ENCODE measurements around the gene GPR85. TPM values are rescaled to one million over a fixed set of nuclear protein-coding genes. Genes with fewer than 3 reads are reported as not detected.

Gene GPR85
- total and polyA plus RNA-seq, 10 of the 15 experiments (the other 5 are each of a cell fraction or from before 2014, with no cell fraction given) = 0.05 to 0.38 TPM; not detected in 8

DNA sequence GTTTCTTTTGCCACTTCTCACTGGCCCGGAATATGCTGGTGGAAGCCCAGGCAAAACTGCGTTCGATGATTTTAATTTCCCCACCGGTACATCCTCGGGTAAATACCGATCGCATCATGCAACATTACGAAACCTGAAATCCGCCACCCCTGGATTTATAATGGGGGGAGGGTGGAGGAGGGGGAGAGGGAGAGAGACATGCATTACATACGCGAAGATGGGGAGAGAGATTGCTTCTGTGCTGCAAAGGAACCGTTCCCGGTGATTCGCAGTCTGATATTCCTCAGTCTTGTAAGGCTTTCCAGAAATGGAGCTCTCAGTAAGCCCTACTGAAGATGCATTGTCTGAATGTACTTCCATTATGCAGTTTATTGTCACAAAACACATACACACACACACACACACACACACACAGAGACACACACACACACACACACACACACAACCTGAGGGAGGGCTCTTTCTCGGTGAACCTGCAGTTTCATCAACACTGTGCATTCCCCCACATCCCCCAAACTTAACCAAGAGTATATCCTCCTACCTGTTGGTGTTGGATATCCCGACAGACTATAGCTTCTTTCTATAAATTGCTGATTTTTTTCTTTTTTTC, 741 bp downstream of the GPR85 start:
- peaks cover 0 to 1% of the 10 kb centered on the region in 2 experiments; a peak in 2 of 4 replicates for H3K27me3 ChIP-seq (replicated peaks in 1 of 2; ENCODE audit: control insufficient read depth in 2 of 2, insufficient read depth in 2 of 2, low read length in 1 of 2)
- no peak overlapping the region for H3K4me2 ChIP-seq (ENCODE audit: control insufficient read depth, insufficient read depth)
- H3K27ac ChIP-seq (ENCODE audit: control insufficient read depth, insufficient read depth) = no peak overlapping the region
- H3K4me1 ChIP-seq (ENCODE audit: control insufficient read depth, insufficient read depth, low read length) = no peaks in the 10 kb centered on the region
- intact Hi-C loops (cut with micrococcal nuclease; ENCODE audit: unreplicated experiment) = no loop called here
- FAIRE-seq (peak; percentile 27), DNase-seq (ENCODE audit: low read depth, low spot score) (no peak), ATAC-seq (peak; percentile 27)
- no peak overlapping the region for H2AFZ ChIP-seq (ENCODE audit: control insufficient read depth, low read depth, low read length)
- 34% methylated on average over 16 of the region's 16 CpGs for WGBS (ENCODE audit: insufficient coverage, insufficient replicate concordance, low lambda C conversion rate, missing lambda C conversion rate)
- H3K4me3 ChIP-seq = no peak overlapping the region
- no peaks in the 10 kb centered on the region for H3K36me3 ChIP-seq (ENCODE audit: control insufficient read depth in 2 of 2, insufficient read depth in 2 of 2, low read length in 1 of 2)
- H3K9ac ChIP-seq (ENCODE audit: control insufficient read depth, insufficient read depth, low read length) = no peak overlapping the region
- POLR2A ChIA-PET = interaction anchor here (0.6 to 0.7 kb wide), 3 partner anchors 89 to 824 kb away, joined by 6 to 10 read pairs (median 8); no protein-coding TSS in a partner anchor
- TF ChIP-seq EZH2 (IDR thresholded peaks at IDR 0.05; ENCODE audit: borderline replicate concordance, control insufficient read depth, low read depth, low read length) (0 out of 2 replicates have a peak, but pooled peaks have one; percentile 58), TARDBP (IDR thresholded peaks at IDR 0.05; ENCODE audit: borderline replicate concordance) (no peak)
- no peaks in the 10 kb centered on the region for H3K9me3 ChIP-seq (replicated peaks; ENCODE audit: control insufficient read depth, insufficient read depth, low read length)
- CTCF ChIA-PET = interaction anchor here (1.3 kb wide), 1 partner anchor 74 kb away, joined by 3 read pairs; no protein-coding TSS in a partner anchor
- in situ Hi-C loops (cut with MboI) = no loop called here
- RAD21 ChIA-PET (ENCODE audit: unreplicated experiment) = interaction anchor here (0.6 kb wide), 3 partner anchors 28 to 197 kb away, joined by 3 to 6 read pairs (median 5); no protein-coding TSS in a partner anchor
- SMC1A ChIA-PET (ENCODE audit: uncharacterized antibody, unreplicated experiment) = no interaction called here
- no peaks in the 10 kb centered on the region for H3K79me2 ChIP-seq (ENCODE audit: control insufficient read depth, insufficient read depth, low read length)
- BruUV-seq (replicated peaks) = no TSS peak
- no peaks in the 10 kb centered on the region for H4K20me1 ChIP-seq (ENCODE audit: control insufficient read depth, insufficient read depth)

GRCh38 chr7:113084496-113085172, 2.0 kb downstream of the GPR85 start:
- Histone ChIP-seq H3K79me2 (ENCODE audit: control insufficient read depth, insufficient read depth, low read length) (no peaks in the 10 kb centered on the region), H3K36me3 (ENCODE audit: control insufficient read depth in 2 of 2, insufficient read depth in 2 of 2, low read length in 1 of 2) (no peaks in the 10 kb centered on the region), H3K9me3 (replicated peaks; ENCODE audit: control insufficient read depth, insufficient read depth, low read length) (no peaks in the 10 kb centered on the region), H4K20me1 (ENCODE audit: control insufficient read depth, insufficient read depth) (no peaks in the 10 kb centered on the region), H3K27ac (ENCODE audit: control insufficient read depth, insufficient read depth) (no peak overlapping the region), H2AFZ (ENCODE audit: control insufficient read depth, low read depth, low read length) (no peak overlapping the region), H3K4me2 (ENCODE audit: control insufficient read depth, insufficient read depth) (no peak overlapping the region), H3K4me1 (ENCODE audit: control insufficient read depth, insufficient read depth, low read length) (no peaks in the 10 kb centered on the region), H3K9ac (ENCODE audit: control insufficient read depth, insufficient read depth, low read length) (no peak overlapping the region), H3K27me3 (replicated peaks in 1 of 2; ENCODE audit: control insufficient read depth in 2 of 2, insufficient read depth in 2 of 2, low read length in 1 of 2) (peaks cover 0 to 1% of the 10 kb centered on the region in 2 experiments; a peak in 2 of 4 replicates), H3K4me3 (no peak overlapping the region)
- ChIA-PET CTCF (interaction anchor here (0.6 kb wide), 1 partner anchor 126 kb away, joined by 4 read pairs; no protein-coding TSS in a partner anchor), SMC1A (ENCODE audit: uncharacterized antibody, unreplicated experiment) (no interaction called here), RAD21 (ENCODE audit: unreplicated experiment) (interaction anchor here (0.7 kb wide), 1 partner anchor 23 kb away, joined by 3 read pairs; no protein-coding TSS in a partner anchor), POLR2A (no interaction called here)
- no TSS peak for BruUV-seq (replicated peaks)
- 35% methylated on average over 4 of the region's 4 CpGs for WGBS (ENCODE audit: insufficient coverage, insufficient replicate concordance, low lambda C conversion rate, missing lambda C conversion rate)
- no peak for FAIRE-seq
- DNase-seq (ENCODE audit: low read depth, low spot score) = no peak
- intact Hi-C loops (cut with micrococcal nuclease; ENCODE audit: unreplicated experiment) (no loop called here), in situ Hi-C loops (cut with MboI) (no loop called here)
- ATAC-seq = no peak
- TF ChIP-seq ZSCAN29 (IDR thresholded peaks at IDR 0.05) (no peak), ZBTB40 (IDR thresholded peaks at IDR 0.05; ENCODE audit: borderline replicate concordance) (peak; percentile 56)
